B cell (primary cell): ENCODE measurements around the gene PTPRN2.

Experiments
- CTCF ChIP-seq: fragments of 200-600 bp; IDR thresholded peaks from one replicate; pipeline ENCODE4 v1.8.0; 2022; ENCODE audit warnings: antibody characterized with exemption, mild to moderate bottlenecking
- EZH2 ChIP-seq: IDR thresholded peaks from 2 replicates; pipeline ENCODE4 v1.6.1; 2012; ENCODE audit warnings: borderline replicate concordance, low read depth, mild to moderate bottlenecking, moderate library complexity, low read length; ENCODE audit not compliant: insufficient read depth, poor library complexity, severe bottlenecking

- no peak for TF ChIP-seq EZH2
- TF ChIP-seq CTCF: no peak
These were observed 60.6 kb downstream of the PTPRN2 start for GRCh38 chr7:158527038-158527437.
